ENCODE results near the gene FIZ1.

- TF ChIP-seq EZH2 (IDR thresholded peaks at IDR 0.05; ENCODE audit: insufficient read depth, poor library complexity, severe bottlenecking) (no peak), EZH2phosphoT487 (IDR thresholded peaks at IDR 0.05; ENCODE audit: insufficient read depth, low read depth) (no peak)
Measured at GRCh38 chr19:55580628-55581144, 18.6 kb downstream of the FIZ1 start, which contains the start of gene ZNF579.

All from GM23248 (cell line).